GM19468 (cell line): Measurements from ENCODE around the gene PTP4A1.
"Not testable (repeated sequence)": the region's sequence is repeated elsewhere in the genome, so short reads cannot be mapped to it uniquely, and the experiment has no call there.

ENCODE experiments used
- ATAC-seq: cut with Tn5 transposase; IDR thresholded peaks from one replicate; pipeline ENCODE4 v1.9.1; 2021; ENCODE audit warnings: mild to moderate bottlenecking, moderate library complexity, moderate number of reproducible peaks; ENCODE audit not compliant: unreplicated experiment; ENCODE audit errors: extremely low read depth

Gene PTP4A1

GRCh38 chr6:63579937-63580703, 7.8 kb downstream of the PTP4A1 start:
- no peak for ATAC-seq

- ATAC-seq: no peak
These were observed 8.4 kb downstream of the PTP4A1 start for GRCh38 chr6:63580704-63580961.

- no peak for ATAC-seq
These were observed 9.2 kb downstream of the PTP4A1 start for GRCh38 chr6:63581355-63582013.

GRCh38 chr6:63582579-63583231, 10.4 kb downstream of the PTP4A1 start:
- ATAC-seq: no peak

- no peak for ATAC-seq
These were observed 11.8 kb downstream of the PTP4A1 start for GRCh38 chr6:63584125-63584514.

GRCh38 chr6:63584566-63584965, 12.3 kb downstream of the PTP4A1 start:
- no peak for ATAC-seq

GRCh38 chr6:63585652-63586051, 13.4 kb downstream of the PTP4A1 start:
- ATAC-seq: not testable (repeated sequence)

GRCh38 chr6:63589952-63590411, 17.7 kb downstream of the PTP4A1 start:
- no peak for ATAC-seq

GRCh38 chr6:63592886-63593285, 20.6 kb downstream of the PTP4A1 start:
- ATAC-seq: no peak

GRCh38 chr6:63597141-63598048, 25.1 kb downstream of the PTP4A1 start:
- ATAC-seq: no peak

GRCh38 chr6:63598049-63599036, 26.1 kb downstream of the PTP4A1 start:
- ATAC-seq: peak; percentile 100

- no peak for ATAC-seq
These were observed 27.0 kb downstream of the PTP4A1 start for GRCh38 chr6:63599243-63599642.

- ATAC-seq: no peak
These were observed 27.9 kb downstream of the PTP4A1 start for GRCh38 chr6:63600136-63600535.

- ATAC-seq: no peak
These were observed 37.0 kb downstream of the PTP4A1 start for GRCh38 chr6:63609231-63609630.

GRCh38 chr6:63610944-63611343, 38.7 kb downstream of the PTP4A1 start:
- ATAC-seq: no peak

GRCh38 chr6:63611560-63611959, 39.3 kb downstream of the PTP4A1 start:
- ATAC-seq: no peak

GRCh38 chr6:63615590-63615989, 43.3 kb downstream of the PTP4A1 start:
- no peak for ATAC-seq
